ENCODE results near the gene C4B. TPM values are rescaled to one million over a fixed set of nuclear protein-coding genes. Genes with fewer than 3 reads are reported as not detected.
"Not testable (repeated sequence)": the region's sequence is repeated elsewhere in the genome, so short reads cannot be mapped to it uniquely, and the experiment has no call there.

The C4B gene
- total RNA-seq, 3 donors from 2014 or later (not counting 1 experiment from before 2014, with no cell fraction given): 4.0 to 5.1 (median 4.6) TPM

DNA sequence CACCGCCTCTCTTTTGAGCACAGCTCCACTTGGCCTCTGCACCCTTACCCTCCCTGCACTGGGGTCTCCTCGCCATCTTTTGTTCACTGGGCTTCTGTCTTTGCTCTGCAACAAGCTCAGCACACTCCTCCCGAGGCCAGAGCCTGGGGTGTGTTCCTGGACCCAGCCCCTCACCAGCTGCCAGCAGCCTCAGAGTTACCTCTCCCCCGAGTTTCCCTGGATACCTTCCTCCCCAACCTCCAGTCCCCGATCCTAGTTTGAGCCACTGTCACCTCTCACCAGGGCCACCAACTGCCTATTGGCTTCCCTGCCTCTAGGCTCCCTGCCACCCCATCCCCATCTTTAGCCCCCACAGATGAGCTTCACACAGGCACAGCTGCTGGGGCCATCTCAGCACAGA lies 36.0 kb downstream of the C4B start:
- Histone ChIP-seq H3K27ac (ENCODE audit: low read length) (no peak overlapping the region), H3K27me3 (ENCODE audit: control insufficient read depth, insufficient read depth, low read length) (no peaks in the 10 kb centered on the region), H3K9me3 (ENCODE audit: control insufficient read depth, insufficient read depth, low read length) (no peaks in the 10 kb centered on the region), H3K36me3 (ENCODE audit: control insufficient read depth, insufficient read depth, low read length) (no peaks in the 10 kb centered on the region), H3K4me1 (ENCODE audit: control insufficient read depth, insufficient read depth, low read length) (peaks cover 3% of the 10 kb centered on the region), H3K4me3 (ENCODE audit: low read length) (no peak overlapping the region)
- WGBS (ENCODE audit: insufficient coverage): 77% methylated on average over 5 of the region's 5 CpGs
- ATAC-seq (no peak), DNase-seq (no peak)
- Mint-ChIP-seq H3K27ac (no peak overlapping the region), H3K4me1 (peaks cover 0 to 7% of the 10 kb centered on the region in 2 donors), H3K27me3 (ENCODE audit: low read depth in 2 of 2) (peaks cover 0 to 7% of the 10 kb centered on the region in 2 donors), H3K4me3 (no peak overlapping the region), H3K9me3 (no peaks in the 10 kb centered on the region), H3K36me3 (no peaks in the 10 kb centered on the region)
- TF ChIP-seq, protein P1, sequence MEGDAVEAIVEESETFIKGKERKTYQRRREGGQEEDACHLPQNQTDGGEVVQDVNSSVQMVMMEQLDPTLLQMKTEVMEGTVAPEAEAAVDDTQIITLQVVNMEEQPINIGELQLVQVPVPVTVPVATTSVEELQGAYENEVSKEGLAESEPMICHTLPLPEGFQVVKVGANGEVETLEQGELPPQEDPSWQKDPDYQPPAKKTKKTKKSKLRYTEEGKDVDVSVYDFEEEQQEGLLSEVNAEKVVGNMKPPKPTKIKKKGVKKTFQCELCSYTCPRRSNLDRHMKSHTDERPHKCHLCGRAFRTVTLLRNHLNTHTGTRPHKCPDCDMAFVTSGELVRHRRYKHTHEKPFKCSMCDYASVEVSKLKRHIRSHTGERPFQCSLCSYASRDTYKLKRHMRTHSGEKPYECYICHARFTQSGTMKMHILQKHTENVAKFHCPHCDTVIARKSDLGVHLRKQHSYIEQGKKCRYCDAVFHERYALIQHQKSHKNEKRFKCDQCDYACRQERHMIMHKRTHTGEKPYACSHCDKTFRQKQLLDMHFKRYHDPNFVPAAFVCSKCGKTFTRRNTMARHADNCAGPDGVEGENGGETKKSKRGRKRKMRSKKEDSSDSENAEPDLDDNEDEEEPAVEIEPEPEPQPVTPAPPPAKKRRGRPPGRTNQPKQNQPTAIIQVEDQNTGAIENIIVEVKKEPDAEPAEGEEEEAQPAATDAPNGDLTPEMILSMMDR (IDR thresholded peaks at IDR 0.05): no peak
- intact Hi-C loops (cut with micrococcal nuclease): no loop called here

DNA sequence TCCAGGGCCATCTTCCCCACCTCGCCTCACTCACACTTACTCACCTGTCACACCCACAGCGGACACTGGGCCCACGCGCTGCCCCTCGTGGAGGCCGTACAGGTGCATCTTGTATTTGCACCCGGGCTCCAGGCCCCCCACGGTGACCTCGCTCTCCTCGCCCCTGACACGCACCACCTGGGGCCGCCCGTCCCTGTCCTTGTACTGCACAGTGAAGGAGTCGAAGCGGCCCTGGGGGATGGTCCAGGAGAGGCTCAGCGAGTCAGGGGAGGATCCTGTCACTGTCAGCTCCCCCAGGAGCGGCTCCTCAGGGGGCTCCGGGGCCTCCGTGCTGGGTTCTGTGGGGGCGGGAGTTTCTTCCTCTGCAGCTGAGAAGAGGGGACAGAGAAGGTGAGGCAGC lies 38.0 kb downstream of the C4B start:
- DNase-seq, H3K9me3 Mint-ChIP-seq: not testable (repeated sequence)

DNA sequence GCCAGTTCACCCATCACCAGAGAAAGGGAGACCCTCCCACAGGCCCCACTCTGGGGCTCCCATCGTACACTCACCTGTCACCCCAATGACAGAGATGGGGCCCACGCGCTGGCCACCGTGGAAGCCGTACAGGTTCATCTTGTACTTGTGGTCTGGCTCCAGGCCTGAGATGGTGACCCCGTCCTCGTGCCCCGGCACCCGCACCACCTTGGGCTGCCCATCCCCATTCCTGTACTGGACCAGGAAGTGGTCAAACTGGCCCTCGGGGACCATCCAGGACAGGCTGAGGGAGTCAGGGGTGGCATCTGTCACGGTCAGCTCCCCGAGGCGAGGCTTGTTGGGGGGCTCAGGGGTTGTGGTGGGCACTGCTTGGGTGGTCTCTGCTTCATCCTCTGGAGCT lies 38.7 kb downstream of the C4B start:
- DNase-seq; ATAC-seq; H3K27ac ChIP-seq (ENCODE audit: low read length); H3K9me3 ChIP-seq (ENCODE audit: control insufficient read depth, insufficient read depth, low read length); H3K9me3 Mint-ChIP-seq; H3K27ac Mint-ChIP-seq; H3K27me3 ChIP-seq (ENCODE audit: control insufficient read depth, insufficient read depth, low read length); H3K4me3 ChIP-seq (ENCODE audit: low read length); H3K4me1 ChIP-seq (ENCODE audit: control insufficient read depth, insufficient read depth, low read length); H3K4me1 Mint-ChIP-seq; H3K27me3 Mint-ChIP-seq (ENCODE audit: low read depth in 2 of 2); H3K36me3 ChIP-seq (ENCODE audit: control insufficient read depth, insufficient read depth, low read length); H3K36me3 Mint-ChIP-seq; intact Hi-C loops (cut with micrococcal nuclease); H3K4me3 Mint-ChIP-seq: not testable (repeated sequence)
- WGBS (ENCODE audit: insufficient coverage): 85% methylated on average over 13 of the region's 13 CpGs

More for the DNA sequence above, 38.0 kb downstream of the C4B start:
- 87% methylated on average over 20 of the region's 20 CpGs for WGBS (ENCODE audit: insufficient coverage)
- H3K27me3 Mint-ChIP-seq (ENCODE audit: low read depth in 2 of 2); H3K36me3 ChIP-seq (ENCODE audit: control insufficient read depth, insufficient read depth, low read length); ATAC-seq; H3K4me1 ChIP-seq (ENCODE audit: control insufficient read depth, insufficient read depth, low read length); H3K9me3 ChIP-seq (ENCODE audit: control insufficient read depth, insufficient read depth, low read length); H3K4me3 Mint-ChIP-seq; H3K36me3 Mint-ChIP-seq; H3K27ac Mint-ChIP-seq; intact Hi-C loops (cut with micrococcal nuclease); H3K4me3 ChIP-seq (ENCODE audit: low read length); H3K27ac ChIP-seq (ENCODE audit: low read length); H3K27me3 ChIP-seq (ENCODE audit: control insufficient read depth, insufficient read depth, low read length); H3K4me1 Mint-ChIP-seq: not testable (repeated sequence)

DNA sequence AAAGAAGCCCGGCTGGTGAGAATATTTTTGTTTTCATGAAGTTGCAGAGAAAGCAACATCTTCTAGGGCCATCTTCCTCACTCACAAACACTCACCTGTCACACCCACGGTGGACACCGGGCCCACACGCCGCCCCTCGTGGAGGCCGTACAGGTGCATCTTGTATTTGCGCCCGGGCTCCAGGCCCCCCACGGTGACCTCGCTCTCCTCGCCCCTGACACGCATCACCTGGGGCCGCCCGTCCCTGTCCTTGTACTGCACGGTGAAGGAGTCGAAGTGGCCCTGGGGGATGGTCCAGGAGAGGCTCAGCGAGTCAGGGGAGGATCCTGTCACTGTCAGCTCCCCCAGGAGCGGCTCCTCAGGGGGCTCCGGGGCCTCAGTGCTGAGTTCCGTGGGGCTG lies 41.2 kb downstream of the C4B start:
- not testable (repeated sequence) for ATAC-seq, H3K4me3 Mint-ChIP-seq
- 91% methylated on average over 19 of the region's 21 CpGs for WGBS (ENCODE audit: insufficient coverage)

DNA sequence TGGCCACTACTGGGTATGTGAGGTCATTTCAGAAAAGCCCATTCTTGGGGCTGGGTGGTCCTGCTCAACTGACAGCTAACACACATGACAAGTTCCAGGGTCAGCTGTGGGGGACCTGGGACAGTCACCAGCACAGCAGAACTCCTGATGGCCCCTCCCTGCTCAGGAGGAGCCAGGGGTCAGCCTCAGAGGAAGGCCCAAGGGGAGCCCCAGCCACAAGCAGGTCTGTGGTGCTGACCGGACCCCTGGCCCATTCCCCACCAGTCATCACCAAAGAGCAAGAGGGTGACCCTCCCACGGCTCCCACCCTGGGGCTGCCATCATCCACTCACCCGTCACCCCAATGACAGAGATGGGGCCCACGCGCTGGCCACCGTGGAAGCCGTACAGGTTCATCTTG lies 41.7 kb downstream of the C4B start:
- Mint-ChIP-seq H3K36me3 (no peaks in the 10 kb centered on the region), H3K4me1 (no peaks in the 10 kb centered on the region), H3K4me3 (no peak overlapping the region), H3K9me3 (no peaks in the 10 kb centered on the region), H3K27ac (no peak overlapping the region), H3K27me3 (ENCODE audit: low read depth in 2 of 2) (peaks cover 0 to 5% of the 10 kb centered on the region in 2 donors)
- Histone ChIP-seq H3K27ac (ENCODE audit: low read length) (no peak overlapping the region), H3K4me1 (ENCODE audit: control insufficient read depth, insufficient read depth, low read length) (no peaks in the 10 kb centered on the region), H3K36me3 (ENCODE audit: control insufficient read depth, insufficient read depth, low read length) (no peaks in the 10 kb centered on the region), H3K9me3 (ENCODE audit: control insufficient read depth, insufficient read depth, low read length) (no peaks in the 10 kb centered on the region), H3K27me3 (ENCODE audit: control insufficient read depth, insufficient read depth, low read length) (no peaks in the 10 kb centered on the region), H3K4me3 (ENCODE audit: low read length) (no peak overlapping the region)
- 96% methylated on average over 5 of the region's 7 CpGs for WGBS (ENCODE audit: insufficient coverage)
- DNase-seq (no peak), ATAC-seq (no peak)
- intact Hi-C loops (cut with micrococcal nuclease): no loop called here
- TF ChIP-seq, protein P1 (IDR thresholded peaks at IDR 0.05): no peak

More for the DNA sequence above, 41.2 kb downstream of the C4B start:
- H3K9me3 ChIP-seq (ENCODE audit: control insufficient read depth, insufficient read depth, low read length); DNase-seq; H3K4me1 ChIP-seq (ENCODE audit: control insufficient read depth, insufficient read depth, low read length); intact Hi-C loops (cut with micrococcal nuclease); H3K4me3 ChIP-seq (ENCODE audit: low read length); H3K27me3 ChIP-seq (ENCODE audit: control insufficient read depth, insufficient read depth, low read length); H3K27ac Mint-ChIP-seq; H3K36me3 ChIP-seq (ENCODE audit: control insufficient read depth, insufficient read depth, low read length); H3K27ac ChIP-seq (ENCODE audit: low read length); H3K4me1 Mint-ChIP-seq; H3K36me3 Mint-ChIP-seq; H3K9me3 Mint-ChIP-seq; H3K27me3 Mint-ChIP-seq (ENCODE audit: low read depth in 2 of 2): not testable (repeated sequence)

Data from natural killer cell (primary cell).